ENCODE data around the gene KLK8. TPM values are rescaled to one million over a fixed set of nuclear protein-coding genes. Genes with fewer than 3 reads are reported as not detected.

The KLK8 gene
- total and polyA plus RNA-seq, 2 of the 13 experiments (the other 11 are each of a cell fraction or from before 2014, with no cell fraction given): not detected

DNA sequence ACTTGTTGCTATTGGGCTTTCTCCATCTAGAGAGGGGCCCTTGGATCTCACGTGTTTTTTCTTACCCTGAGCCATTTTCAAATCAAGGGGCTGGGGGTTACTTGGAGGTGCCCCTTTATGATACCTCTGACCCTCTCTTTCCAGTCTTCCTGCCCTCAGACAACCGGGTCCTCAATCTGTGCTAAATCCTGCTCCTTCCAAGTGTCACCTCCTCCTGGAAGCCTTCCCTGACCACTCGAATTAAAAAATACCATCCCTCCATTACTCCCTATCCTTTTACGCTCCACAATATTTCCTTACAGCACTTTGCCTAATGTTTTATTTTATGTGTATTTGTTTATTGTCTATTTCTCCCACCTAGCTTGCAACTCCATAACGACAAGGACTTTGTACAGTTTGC lies 3.3 kb downstream of the KLK8 start (continued):
- TF ChIP-seq, protein P1, sequence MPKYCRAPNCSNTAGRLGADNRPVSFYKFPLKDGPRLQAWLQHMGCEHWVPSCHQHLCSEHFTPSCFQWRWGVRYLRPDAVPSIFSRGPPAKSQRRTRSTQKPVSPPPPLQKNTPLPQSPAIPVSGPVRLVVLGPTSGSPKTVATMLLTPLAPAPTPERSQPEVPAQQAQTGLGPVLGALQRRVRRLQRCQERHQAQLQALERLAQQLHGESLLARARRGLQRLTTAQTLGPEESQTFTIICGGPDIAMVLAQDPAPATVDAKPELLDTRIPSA (CRISPR knock-in tag; IDR thresholded peaks at IDR 0.05; ENCODE audit: borderline replicate concordance): no peak
- TF ChIP-seq PHF5A (CRISPR knock-in tag; IDR thresholded peaks at IDR 0.05; ENCODE audit: low read depth, unreplicated experiment) (no peak), ZNF333 (CRISPR knock-in tag; IDR thresholded peaks at IDR 0.05; ENCODE audit: borderline replicate concordance) (no peak)
- TF ChIP-seq, protein P2, sequence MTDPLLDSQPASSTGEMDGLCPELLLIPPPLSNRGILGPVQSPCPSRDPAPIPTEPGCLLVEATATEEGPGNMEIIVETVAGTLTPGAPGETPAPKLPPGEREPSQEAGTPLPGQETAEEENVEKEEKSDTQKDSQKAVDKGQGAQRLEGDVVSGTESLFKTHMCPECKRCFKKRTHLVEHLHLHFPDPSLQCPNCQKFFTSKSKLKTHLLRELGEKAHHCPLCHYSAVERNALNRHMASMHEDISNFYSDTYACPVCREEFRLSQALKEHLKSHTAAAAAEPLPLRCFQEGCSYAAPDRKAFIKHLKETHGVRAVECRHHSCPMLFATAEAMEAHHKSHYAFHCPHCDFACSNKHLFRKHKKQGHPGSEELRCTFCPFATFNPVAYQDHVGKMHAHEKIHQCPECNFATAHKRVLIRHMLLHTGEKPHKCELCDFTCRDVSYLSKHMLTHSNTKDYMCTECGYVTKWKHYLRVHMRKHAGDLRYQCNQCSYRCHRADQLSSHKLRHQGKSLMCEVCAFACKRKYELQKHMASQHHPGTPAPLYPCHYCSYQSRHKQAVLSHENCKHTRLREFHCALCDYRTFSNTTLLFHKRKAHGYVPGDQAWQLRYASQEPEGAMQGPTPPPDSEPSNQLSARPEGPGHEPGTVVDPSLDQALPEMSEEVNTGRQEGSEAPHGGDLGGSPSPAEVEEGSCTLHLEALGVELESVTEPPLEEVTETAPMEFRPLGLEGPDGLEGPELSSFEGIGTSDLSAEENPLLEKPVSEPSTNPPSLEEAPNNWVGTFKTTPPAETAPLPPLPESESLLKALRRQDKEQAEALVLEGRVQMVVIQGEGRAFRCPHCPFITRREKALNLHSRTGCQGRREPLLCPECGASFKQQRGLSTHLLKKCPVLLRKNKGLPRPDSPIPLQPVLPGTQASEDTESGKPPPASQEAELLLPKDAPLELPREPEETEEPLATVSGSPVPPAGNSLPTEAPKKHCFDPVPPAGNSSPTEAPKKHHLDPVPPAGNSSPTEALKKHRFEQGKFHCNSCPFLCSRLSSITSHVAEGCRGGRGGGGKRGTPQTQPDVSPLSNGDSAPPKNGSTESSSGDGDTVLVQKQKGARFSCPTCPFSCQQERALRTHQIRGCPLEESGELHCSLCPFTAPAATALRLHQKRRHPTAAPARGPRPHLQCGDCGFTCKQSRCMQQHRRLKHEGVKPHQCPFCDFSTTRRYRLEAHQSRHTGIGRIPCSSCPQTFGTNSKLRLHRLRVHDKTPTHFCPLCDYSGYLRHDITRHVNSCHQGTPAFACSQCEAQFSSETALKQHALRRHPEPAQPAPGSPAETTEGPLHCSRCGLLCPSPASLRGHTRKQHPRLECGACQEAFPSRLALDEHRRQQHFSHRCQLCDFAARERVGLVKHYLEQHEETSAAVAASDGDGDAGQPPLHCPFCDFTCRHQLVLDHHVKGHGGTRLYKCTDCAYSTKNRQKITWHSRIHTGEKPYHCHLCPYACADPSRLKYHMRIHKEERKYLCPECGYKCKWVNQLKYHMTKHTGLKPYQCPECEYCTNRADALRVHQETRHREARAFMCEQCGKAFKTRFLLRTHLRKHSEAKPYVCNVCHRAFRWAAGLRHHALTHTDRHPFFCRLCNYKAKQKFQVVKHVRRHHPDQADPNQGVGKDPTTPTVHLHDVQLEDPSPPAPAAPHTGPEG (CRISPR knock-in tag; IDR thresholded peaks at IDR 0.05): no peak

DNA sequence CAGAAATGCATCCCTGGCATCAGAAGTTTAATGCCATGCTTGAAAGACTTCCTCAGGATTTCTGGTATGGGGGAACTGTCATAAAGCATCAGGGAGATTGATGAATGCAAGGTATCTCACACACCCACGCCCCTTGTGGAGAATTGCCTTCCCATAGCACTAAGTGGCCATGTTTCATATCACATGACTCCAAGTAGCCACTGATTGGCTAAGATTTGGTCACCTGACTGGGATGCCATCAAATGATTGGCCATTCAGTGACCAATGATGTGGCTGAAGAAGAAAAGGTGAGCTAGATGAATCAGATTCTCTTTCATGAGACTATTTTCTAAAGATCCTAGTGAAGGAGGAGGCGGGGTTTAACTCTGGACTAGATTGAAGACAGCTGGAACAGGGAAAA lies 7.3 kb downstream of the KLK8 start:
- no peak overlapping the region for H3K9ac ChIP-seq (ENCODE audit: insufficient read depth, low read depth, low read length)
- H3K27ac ChIP-seq (ENCODE audit: extremely low read length, insufficient read depth, low read length): no peak overlapping the region
- no peak for FAIRE-seq
- TF ChIP-seq, protein P3, sequence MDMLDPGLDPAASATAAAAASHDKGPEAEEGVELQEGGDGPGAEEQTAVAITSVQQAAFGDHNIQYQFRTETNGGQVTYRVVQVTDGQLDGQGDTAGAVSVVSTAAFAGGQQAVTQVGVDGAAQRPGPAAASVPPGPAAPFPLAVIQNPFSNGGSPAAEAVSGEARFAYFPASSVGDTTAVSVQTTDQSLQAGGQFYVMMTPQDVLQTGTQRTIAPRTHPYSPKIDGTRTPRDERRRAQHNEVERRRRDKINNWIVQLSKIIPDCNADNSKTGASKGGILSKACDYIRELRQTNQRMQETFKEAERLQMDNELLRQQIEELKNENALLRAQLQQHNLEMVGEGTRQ (IDR thresholded peaks at IDR 0.05; ENCODE audit: low read depth, low read length): peak; percentile 43; the same call in 1 of the 2 replicates
- TF ChIP-seq, protein P3 (CRISPR knock-in tag; IDR thresholded peaks at IDR 0.05; ENCODE audit: borderline replicate concordance): no peak; the same call in 1 of the 2 replicates
- no peak for TF ChIP-seq ZNF557 (CRISPR knock-in tag; IDR thresholded peaks at IDR 0.05)
- peak; percentile 33; the same call in 1 of the 2 replicates for TF ChIP-seq NFYB (CRISPR knock-in tag; IDR thresholded peaks at IDR 0.05)
- H3K36me3 ChIP-seq (replicated peaks in 1 of 2; ENCODE audit: control insufficient read depth in 1 of 2, insufficient read depth in 2 of 2, low read length in 2 of 2): no peaks in the 10 kb centered on the region
- no peak for ATAC-seq
- no peaks in the 10 kb centered on the region for H3K79me2 ChIP-seq (ENCODE audit: insufficient read depth, low read length)
- ChIA-PET CTCF (ENCODE audit: low intra/inter-chr PET ratio, low total read pairs) (no interaction called here), POLR2A (no interaction called here)
- peaks cover 1 to 8% of the 10 kb centered on the region in 2 experiments; a peak in 1 of 5 replicates for H3K27me3 ChIP-seq (ENCODE audit: control insufficient read depth in 1 of 2, insufficient read depth in 2 of 2, low read length in 2 of 2)
- no TSS peak for BruUV-seq (replicated peaks)
- H2AFZ ChIP-seq (ENCODE audit: low read length): no peak overlapping the region
- H3K4me2 ChIP-seq (ENCODE audit: low read depth, low read length): no peak overlapping the region
- WGBS (ENCODE audit: low lambda C conversion rate): 0% methylated on average over 1 of the region's 2 CpGs
- H4K20me1 ChIP-seq (ENCODE audit: insufficient read depth, low read length): no peaks in the 10 kb centered on the region
- no peaks in the 10 kb centered on the region for H3K4me1 ChIP-seq (ENCODE audit: insufficient read depth, low read length)
- in situ Hi-C loops (cut with HindIII; ENCODE audit: extremely low pct_ligation_motif_present, low pct_unique_long_range_greater_than_20kb) (no loop called here), intact Hi-C loops (cut with micrococcal nuclease; ENCODE audit: unreplicated experiment) (no loop called here)
- no peaks in the 10 kb centered on the region for H3K9me3 ChIP-seq (ENCODE audit: low read length)
- no peak overlapping the region for H3K4me3 ChIP-seq (replicated peaks in 1 of 3; ENCODE audit: insufficient read depth in 1 of 3, low read depth in 2 of 3, low read length in 3 of 3)
- DNase-seq (ENCODE audit: low spot score): no peak

Data from HepG2 (cell line).